DND-41 (cell line): ENCODE measurements around the gene AGL.

ENCODE experiments used
- ATAC-seq: fragments of 200-7000 bp; cut with Tn5 transposase; 3 replicates; pipeline ENCODE4 v1.9.1; 2021; ENCODE audit warnings: low read depth; ENCODE audit not compliant: insufficient read depth
- DNase-seq: peaks from one replicate; pipeline ENCODE4 v3.0.0-alpha.2; 2020
- H2AFZ ChIP-seq: 2 replicates; pipeline ENCODE4 v1.6.0; 2012; ENCODE audit warnings: low read depth, low read length
- H3K27ac ChIP-seq: 2 replicates; pipeline ENCODE4 v1.5.1; 2012; ENCODE audit warnings: low read length, inconsistent platforms
- H3K27me3 ChIP-seq: fragments of 200-600 bp; sonication (generic); 2 replicates; pipeline ENCODE4 v1.6.0; 2012; ENCODE audit warnings: low read length, mild to moderate bottlenecking, inconsistent platforms; ENCODE audit not compliant: insufficient read depth, poor library complexity
- H3K36me3 ChIP-seq: 2 replicates; pipeline ENCODE4 v1.5.1; 2012; ENCODE audit warnings: low read length, inconsistent platforms; ENCODE audit not compliant: insufficient read depth
- H3K4me1 ChIP-seq: 2 replicates; pipeline ENCODE4 v1.5.1; 2012; ENCODE audit warnings: mild to moderate bottlenecking, low read length; ENCODE audit not compliant: insufficient read depth
- H3K4me2 ChIP-seq: 2 replicates; pipeline ENCODE4 v1.6.0; 2012; ENCODE audit warnings: mild to moderate bottlenecking, moderate library complexity, low read length, inconsistent platforms; ENCODE audit not compliant: insufficient read depth
- H3K4me3 ChIP-seq, 2 experiments: fragments of 200-600 bp in 1 of 2; shearing (Covaris generic) in 1 of 2; 2 replicates each; pipeline ENCODE4 v1.5.1; 2012 to 2016; ENCODE audit warnings: inconsistent platforms in 2 of 2, low read length in 2 of 2, mild to moderate bottlenecking in 2 of 2, low read depth in 1 of 2, moderate library complexity in 1 of 2
- H3K79me2 ChIP-seq: 2 replicates; pipeline ENCODE4 v1.6.0; 2012; ENCODE audit warnings: low read length, inconsistent platforms; ENCODE audit not compliant: insufficient read depth
- H3K9ac ChIP-seq: 2 replicates; pipeline ENCODE4 v1.6.0; 2012; ENCODE audit warnings: low read depth, mild to moderate bottlenecking, inconsistent platforms, low read length, moderate library complexity
- H3K9me3 ChIP-seq: 2 replicates; pipeline ENCODE4 v1.5.1; 2012; ENCODE audit warnings: low read length, moderate library complexity, mild to moderate bottlenecking, inconsistent platforms; ENCODE audit not compliant: insufficient read depth, severe bottlenecking
- H4K20me1 ChIP-seq: 2 replicates; pipeline ENCODE4 v1.6.0; 2012; ENCODE audit warnings: low read length; ENCODE audit not compliant: insufficient read depth
- CTCF ChIP-seq: IDR thresholded peaks from 2 replicates; pipeline ENCODE4 v1.5.1; 2012; ENCODE audit warnings: borderline replicate concordance, low read length, moderate library complexity, mild to moderate bottlenecking; ENCODE audit not compliant: poor library complexity, severe bottlenecking; ENCODE audit errors: extremely low read depth
- EZH2 ChIP-seq: IDR thresholded peaks from 3 replicates; pipeline ENCODE4 v1.6.1; 2012; ENCODE audit warnings: borderline replicate concordance, low read depth, mild to moderate bottlenecking, moderate library complexity, low read length, inconsistent platforms; ENCODE audit not compliant: severe bottlenecking

AGL gene

DNA sequence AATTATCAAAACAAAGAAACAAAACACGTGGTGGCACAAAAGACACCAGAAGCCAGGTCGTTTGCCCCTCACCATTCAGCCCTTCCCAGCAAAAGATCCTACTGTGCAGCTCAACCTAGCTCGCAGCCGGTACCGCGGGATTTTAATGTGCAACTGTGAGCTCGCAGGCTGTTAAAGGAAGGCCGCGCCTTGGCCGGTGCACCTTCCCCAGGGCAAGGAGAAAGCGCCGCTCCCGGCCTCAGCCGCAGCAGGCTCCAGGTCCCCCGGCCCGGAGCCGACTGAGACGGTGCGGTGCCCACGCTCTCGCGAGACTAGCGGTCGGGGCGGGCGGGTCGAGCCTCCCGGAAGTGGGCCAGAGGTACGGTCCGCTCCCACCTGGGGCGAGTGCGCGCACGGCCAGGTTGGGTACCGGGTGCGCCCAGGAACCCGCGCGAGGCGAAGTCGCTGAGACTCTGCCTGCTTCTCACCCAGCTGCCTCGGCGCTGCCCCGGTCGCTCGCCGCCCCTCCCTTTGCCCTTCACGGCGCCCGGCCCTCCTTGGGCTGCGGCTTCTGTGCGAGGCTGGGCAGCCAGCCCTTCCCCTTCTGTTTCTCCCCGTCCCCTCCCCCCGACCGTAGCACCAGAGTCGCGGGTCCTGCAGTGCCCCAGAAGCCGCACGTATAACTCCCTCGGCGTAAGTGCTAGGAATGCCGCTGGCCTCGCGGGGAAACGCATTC lies at the start of gene AGL:
Gene AGL (plus strand): TSS at position 618 of the 715 bp plus-strand sequence. CDS start 682 bp downstream, outside the sequence.
- H2AFZ ChIP-seq, result peak within 1 kb of the TSS; percentile 94
- H3K9me3 ChIP-seq, result no peaks in the 10 kb centered on the region
- peak; percentile 87 for DNase-seq
- no peaks in the 10 kb centered on the region; the same call in 1 of the 2 replicates for H3K36me3 ChIP-seq
- peak within 1 kb of the TSS; percentile 77 for H3K9ac ChIP-seq
- peak within 1 kb of the TSS; percentile 73 to 94 for H3K4me3 ChIP-seq
- H3K4me2 ChIP-seq, result peak within 1 kb of the TSS; percentile 94
- ATAC-seq, result peak; percentile 96
- TF ChIP-seq CTCF (no peak), EZH2 (no peak)
- peaks cover 7% of the 10 kb centered on the region; the same call in 1 of the 2 replicates for H3K79me2 ChIP-seq
- H4K20me1 ChIP-seq, result no peaks in the 10 kb centered on the region
- H3K27ac ChIP-seq, result peak within 1 kb of the TSS; percentile 81
- H3K27me3 ChIP-seq, result no peaks in the 10 kb centered on the region
- peaks cover 33% of the 10 kb centered on the region for H3K4me1 ChIP-seq

DNA sequence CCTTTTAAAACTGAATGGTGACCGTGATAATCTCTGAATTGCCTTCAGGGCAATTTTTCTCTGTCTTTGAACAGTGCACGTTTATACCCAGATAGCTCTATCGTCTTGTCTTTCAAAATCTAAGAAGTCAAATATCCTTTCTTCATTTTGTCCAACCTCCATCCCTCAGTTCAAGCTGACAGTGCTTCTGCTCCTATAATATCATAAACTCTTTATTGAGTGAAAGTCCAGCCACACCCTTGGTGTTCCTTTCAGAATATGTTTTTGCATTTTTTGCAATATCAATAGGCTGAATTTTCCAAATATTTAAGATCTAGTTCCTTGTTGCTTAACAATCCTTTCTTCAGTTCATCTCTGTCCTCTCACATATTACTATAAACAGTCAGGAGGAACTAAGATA lies 48.6 kb upstream of the AGL start:
- no peaks in the 10 kb centered on the region for H3K9me3 ChIP-seq
- TF ChIP-seq EZH2, result no peak
- TF ChIP-seq CTCF, result no peak
- H3K36me3 ChIP-seq, result no peaks in the 10 kb centered on the region
- no peak overlapping the region for H2AFZ ChIP-seq
- H3K9ac ChIP-seq, result no peak overlapping the region
- H3K27me3 ChIP-seq, result no peaks in the 10 kb centered on the region
- H3K4me2 ChIP-seq, result no peak overlapping the region
- no peak for DNase-seq
- H4K20me1 ChIP-seq, result no peaks in the 10 kb centered on the region
- no peak overlapping the region for H3K27ac ChIP-seq
- no peaks in the 10 kb centered on the region for H3K79me2 ChIP-seq
- ATAC-seq, result no peak
- no peak overlapping the region for H3K4me3 ChIP-seq
- H3K4me1 ChIP-seq, result no peaks in the 10 kb centered on the region

- ATAC-seq (no peak), DNase-seq (no peak)
- Histone ChIP-seq H4K20me1 (no peaks in the 10 kb centered on the region), H3K27ac (no peak overlapping the region), H3K4me3 (no peak overlapping the region), H3K79me2 (no peaks in the 10 kb centered on the region), H2AFZ (no peak overlapping the region), H3K4me2 (no peak overlapping the region), H3K9ac (no peak overlapping the region), H3K4me1 (peaks cover 16% of the 10 kb centered on the region), H3K36me3 (no peaks in the 10 kb centered on the region), H3K9me3 (no peaks in the 10 kb centered on the region), H3K27me3 (no peaks in the 10 kb centered on the region)
- TF ChIP-seq EZH2, result no peak
- TF ChIP-seq CTCF, result no peak
Observed at GRCh38 chr1:99806882-99807281, 43.3 kb upstream of the AGL start.
